Upper lobe of left lung (tissue), 6 donors: ENCODE data around the gene GPR141. TPM values are rescaled to one million over a fixed set of nuclear protein-coding genes. Genes with fewer than 3 reads are reported as not detected.

ENCODE experiments used
- total RNA-seq, 6 donors: library from RNA; depleted of rRNA in 4 of 6; stranded (reverse); fragments of >200 nt in 4 of 6; gene quantifications; one replicate each; pipeline versions ENCODE4 v1.1.0 to v1.2.1, GENCODE V29; 2016 to 2021
- donor health status: DM: no; HTN: no; CAD: no; lungs with moderate emphysema.
- donor health status: DM: no; HTN: yes; CAD: no; lungs with severe emphysema.

The GPR141 gene
- total RNA-seq, 6 donors from 2014 or later, result 1.4 to 4.4 (median 3.9) TPM; not detected in 1

Other genes with a start within 250 kb of the GPR141 start
- gene ELMO1, start 234.9 kb upstream of the GPR141 start, total RNA-seq, result 100 to 1,000 TPM in 1 of 6 donors, 10 to 100 TPM in 5; 51.4 to 204 (median 73.7) TPM
- 1 to 10 TPM in 3 of 6 donors, under 1 TPM in 1, not detected in 2; 0.91 to 6.3 (median 1.1) TPM for gene NME8, start 164.8 kb downstream of the GPR141 start, total RNA-seq
- 10 to 100 TPM in 2 of 6 donors, 1 to 10 TPM in 2, under 1 TPM in 2; under 0.01 to 12.2 (median 4.3) TPM for gene SFRP4, start 233.1 kb downstream of the GPR141 start, total RNA-seq
- 100 to 1,000 TPM in 2 of 6 donors, 10 to 100 TPM in 4; 57.2 to 107 (median 96.1) TPM for gene EPDR1, start 236.9 kb downstream of the GPR141 start, total RNA-seq